Ovary (tissue), 3 donors: ENCODE data around the gene FAM153A.
"Not testable (repeated sequence)": the region's sequence is repeated elsewhere in the genome, so short reads cannot be mapped to it uniquely, and the experiment has no call there.

Experiments
- CTCF ChIP-seq, 3 donors: fragments of 450-650 bp in 2 of 3; fragments of 200-600 bp in 1 of 3; IDR thresholded peaks; one replicate each; pipeline versions ENCODE4 v1.5.1 to v1.8.0; 2016 to 2022; ENCODE audit warnings: antibody characterized with exemption in 3 of 3, mild to moderate bottlenecking in 1 of 3
- EP300 ChIP-seq: sonication (generic); formaldehyde crosslinking; IDR thresholded peaks from one replicate; pipeline ENCODE4 v1.6.1; 2017; ENCODE audit warnings: antibody characterized with exemption
- POLR2A ChIP-seq: fragments of 450-650 bp; IDR thresholded peaks from one replicate; pipeline ENCODE4 v1.6.1; 2017; ENCODE audit warnings: antibody characterized with exemption, mild to moderate bottlenecking, moderate library complexity
- donor health status: DM: no; HTN: no; CAD: no.

DNA sequence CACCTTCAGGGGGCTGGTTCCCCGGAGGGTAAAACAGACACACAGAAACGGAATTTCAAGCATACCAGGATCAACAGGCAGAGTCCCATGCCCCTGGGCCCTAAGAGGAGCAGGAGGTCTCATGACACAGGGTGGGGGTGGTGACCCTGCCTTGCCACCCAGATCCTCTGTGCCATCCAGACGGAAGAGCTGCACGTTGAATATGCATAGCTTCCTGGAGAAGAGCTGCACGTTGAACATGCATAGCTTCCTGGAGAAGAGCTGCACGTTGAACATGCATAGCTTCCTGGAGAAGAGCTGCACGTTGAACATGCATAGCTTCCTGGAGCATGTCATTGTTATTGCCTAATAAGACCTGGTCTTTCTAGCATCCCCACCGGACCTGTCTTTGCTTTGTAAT is 59.9 kb downstream of the FAM153A start:
- not testable (repeated sequence) for TF ChIP-seq CTCF (IDR thresholded peaks at IDR 0.05); POLR2A; EP300
